MG63 (cell line): ENCODE measurements around the gene ZBTB4. TPM values are rescaled to one million over a fixed set of nuclear protein-coding genes. Genes with fewer than 3 reads are reported as not detected.
"Not testable (repeated sequence)": the region's sequence is repeated elsewhere in the genome, so short reads cannot be mapped to it uniquely, and the experiment has no call there.

Experiments used
- DNase-seq: peaks from one replicate; pipeline ENCODE4 v3.0.0-alpha.2; 2020
- H3K27me3 ChIP-seq: fragments of 250-450 bp; sonication (Bioruptor Pico); 2 replicates; pipeline ENCODE4 v1.5.1; 2020; ENCODE audit warnings: mild to moderate bottlenecking, moderate library complexity
- H3K36me3 ChIP-seq: fragments of 250-450 bp; sonication (Bioruptor Pico); 2 replicates; pipeline ENCODE4 v1.5.1; 2020; ENCODE audit warnings: mild to moderate bottlenecking, moderate library complexity
- H3K4me3 ChIP-seq: fragments of 250-450 bp; sonication (Bioruptor Pico); 2 replicates; pipeline ENCODE4 v1.5.1; 2020; ENCODE audit warnings: mild to moderate bottlenecking, moderate library complexity
- H3K9me3 ChIP-seq: fragments of 250-450 bp; sonication (Bioruptor Pico); 2 replicates; pipeline ENCODE4 v1.5.1; 2020; ENCODE audit warnings: mild to moderate bottlenecking, moderate library complexity
- total RNA-seq: library from RNA; depleted of rRNA; stranded (reverse); fragments of >200 nt; shearing (Covaris generic); gene quantifications from 2 replicates; pipeline ENCODE4 v1.2.3, GENCODE V29; 2014; ENCODE audit warnings: low replicate concordance

ZBTB4 gene
- total RNA-seq, 1 experiment from 2014 or later: 6.0 TPM

- no peak for DNase-seq
- H3K4me3 ChIP-seq: no peak overlapping the region
- H3K36me3 ChIP-seq: peaks cover 20% of the 10 kb centered on the region
- H3K9me3 ChIP-seq: no peaks in the 10 kb centered on the region
- no peaks in the 10 kb centered on the region for H3K27me3 ChIP-seq
These were observed 18.2 kb upstream of the ZBTB4 start for GRCh38 chr17:7497636-7498035.

DNA sequence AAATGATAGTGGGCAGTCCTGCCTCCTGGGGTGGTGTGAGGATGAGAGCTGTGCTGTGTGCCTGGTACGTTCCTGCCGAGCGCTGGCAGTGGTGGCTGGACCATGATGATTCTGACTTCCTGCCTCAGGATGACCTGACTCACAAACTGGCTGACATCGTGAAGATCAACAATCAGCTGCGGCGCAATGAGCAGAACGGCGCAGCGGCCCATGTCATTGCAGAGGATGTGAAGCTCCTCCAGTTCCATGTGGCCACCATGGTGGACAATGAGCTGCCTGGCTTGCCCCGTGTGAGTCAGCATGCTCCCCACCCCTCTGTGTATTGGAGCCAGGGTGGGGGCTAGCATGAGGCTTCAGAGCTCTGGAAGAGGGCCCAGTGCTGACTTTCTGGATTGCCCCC lies 17.8 kb upstream of the ZBTB4 start:
- DNase-seq: no peak
- Histone ChIP-seq H3K9me3 (no peaks in the 10 kb centered on the region), H3K4me3 (no peak overlapping the region), H3K27me3 (no peaks in the 10 kb centered on the region), H3K36me3 (peaks cover 16% of the 10 kb centered on the region)

DNA sequence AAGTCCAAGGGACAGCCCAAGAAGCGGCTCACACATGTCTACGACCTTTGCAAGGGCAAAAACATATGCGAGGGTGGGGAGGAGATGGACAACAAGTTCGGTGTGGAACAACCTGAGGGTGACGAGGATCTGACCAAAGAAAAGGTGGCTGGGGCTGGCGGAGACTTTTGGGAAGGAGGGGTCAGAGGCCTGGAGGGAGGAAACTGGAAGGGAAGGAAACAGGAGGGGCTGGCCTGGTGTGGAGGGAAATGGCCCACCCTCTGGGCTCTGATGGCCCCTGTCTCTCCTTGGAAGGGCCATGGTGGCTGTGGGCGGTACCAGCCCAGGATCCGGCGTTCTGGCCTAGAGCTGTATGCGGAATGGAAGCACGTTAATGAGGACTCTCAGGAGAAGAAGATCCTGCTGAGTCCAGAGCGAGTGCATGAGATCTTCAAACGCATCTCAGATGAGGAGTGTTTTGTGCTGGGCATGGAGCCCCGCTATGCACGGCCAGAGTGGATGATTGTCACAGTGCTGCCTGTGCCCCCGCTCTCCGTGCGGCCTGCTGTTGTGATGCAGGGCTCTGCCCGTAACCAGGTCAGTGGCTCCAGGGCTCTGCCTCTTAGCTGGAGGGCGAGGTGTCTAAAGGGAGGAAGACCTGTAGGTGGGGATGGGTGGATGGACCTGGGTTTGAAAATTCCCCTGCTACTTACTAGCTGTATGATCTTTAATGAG lies 17.2 kb upstream of the ZBTB4 start:
- Histone ChIP-seq H3K9me3 (no peaks in the 10 kb centered on the region), H3K4me3 (no peak overlapping the region), H3K27me3 (no peaks in the 10 kb centered on the region), H3K36me3 (peaks cover 15% of the 10 kb centered on the region)
- DNase-seq: no peak

DNA sequence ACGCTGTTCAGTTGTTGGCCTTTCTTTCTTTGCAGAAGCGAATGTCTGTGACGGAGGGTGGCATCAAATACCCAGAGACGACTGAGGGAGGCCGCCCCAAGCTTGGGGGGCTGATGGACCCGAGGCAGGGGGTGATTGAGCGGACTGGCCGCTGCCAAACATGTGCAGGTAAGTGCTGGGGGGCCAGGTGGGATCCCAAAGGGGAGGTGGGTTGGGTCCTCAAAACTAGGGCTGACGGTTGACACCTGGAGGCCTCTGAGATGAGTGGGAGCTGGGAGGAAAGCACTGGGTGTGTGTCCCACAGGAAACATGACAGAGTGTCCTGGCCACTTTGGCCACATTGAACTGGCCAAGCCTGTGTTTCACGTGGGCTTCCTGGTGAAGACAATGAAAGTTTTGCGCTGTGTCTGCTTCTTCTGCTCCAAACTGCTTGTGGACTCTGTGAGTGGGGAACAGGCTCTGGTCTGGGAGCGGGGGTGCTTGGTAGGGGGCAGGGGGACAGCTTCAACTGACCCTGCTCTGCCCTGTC lies 16.5 kb upstream of the ZBTB4 start:
- no peaks in the 10 kb centered on the region for H3K9me3 ChIP-seq
- H3K4me3 ChIP-seq: no peak overlapping the region
- H3K36me3 ChIP-seq: peaks cover 18% of the 10 kb centered on the region
- H3K27me3 ChIP-seq: no peaks in the 10 kb centered on the region
- no peak for DNase-seq

DNA sequence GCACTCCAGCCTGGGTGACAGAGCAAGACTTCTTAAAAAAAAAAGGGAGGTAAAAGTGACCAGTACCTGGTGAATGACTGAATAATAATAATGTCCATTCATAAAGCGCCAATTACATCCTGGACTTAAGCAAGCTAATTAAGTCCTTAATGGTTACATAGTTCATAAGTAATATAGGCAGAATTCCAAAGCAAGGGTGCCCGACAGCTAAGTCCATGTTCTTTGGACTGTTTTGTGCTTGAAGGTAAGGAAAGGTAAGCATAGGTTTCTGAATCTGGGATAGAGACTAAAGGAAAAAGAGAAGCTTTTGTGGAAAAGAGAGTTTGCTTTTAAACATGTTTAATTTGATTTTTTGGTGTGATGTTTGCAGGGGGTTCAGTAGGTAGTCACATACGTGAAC lies 14.5 kb upstream of the ZBTB4 start:
- H3K27me3 ChIP-seq: no peaks in the 10 kb centered on the region
- H3K4me3 ChIP-seq: no peak overlapping the region
- H3K9me3 ChIP-seq: no peaks in the 10 kb centered on the region
- no peak for DNase-seq
- H3K36me3 ChIP-seq: peaks cover 7% of the 10 kb centered on the region

GRCh38 chr17:7491583-7491982 lies 12.2 kb upstream of the ZBTB4 start:
- Histone ChIP-seq H3K27me3 (no peaks in the 10 kb centered on the region), H3K9me3 (no peaks in the 10 kb centered on the region), H3K4me3 (no peak overlapping the region), H3K36me3 (peaks cover 5% of the 10 kb centered on the region)
- no peak for DNase-seq

DNA sequence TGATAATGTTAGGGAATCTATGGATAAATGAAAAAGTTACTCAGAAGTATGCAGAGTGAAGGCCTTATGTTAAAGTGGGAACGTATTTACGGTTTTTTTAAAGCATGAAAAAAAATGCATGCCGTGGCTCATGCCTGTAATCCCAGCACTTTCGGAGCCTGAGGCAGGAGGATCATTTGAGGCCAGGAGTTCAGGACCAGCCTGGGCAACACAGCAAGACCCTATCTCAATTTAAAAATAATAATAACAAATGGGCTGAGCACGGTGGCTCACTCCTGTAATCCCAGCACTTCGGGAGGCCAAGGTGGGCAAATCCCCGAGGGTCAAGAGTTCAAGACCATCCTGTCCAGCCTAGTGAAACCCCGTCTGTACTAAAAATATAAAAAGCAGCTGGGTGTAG lies 10.7 kb upstream of the ZBTB4 start:
- DNase-seq: no peak
- Histone ChIP-seq H3K4me3 (no peak overlapping the region), H3K36me3 (peaks cover 5% of the 10 kb centered on the region), H3K27me3 (no peaks in the 10 kb centered on the region), H3K9me3 (no peaks in the 10 kb centered on the region)

DNA sequence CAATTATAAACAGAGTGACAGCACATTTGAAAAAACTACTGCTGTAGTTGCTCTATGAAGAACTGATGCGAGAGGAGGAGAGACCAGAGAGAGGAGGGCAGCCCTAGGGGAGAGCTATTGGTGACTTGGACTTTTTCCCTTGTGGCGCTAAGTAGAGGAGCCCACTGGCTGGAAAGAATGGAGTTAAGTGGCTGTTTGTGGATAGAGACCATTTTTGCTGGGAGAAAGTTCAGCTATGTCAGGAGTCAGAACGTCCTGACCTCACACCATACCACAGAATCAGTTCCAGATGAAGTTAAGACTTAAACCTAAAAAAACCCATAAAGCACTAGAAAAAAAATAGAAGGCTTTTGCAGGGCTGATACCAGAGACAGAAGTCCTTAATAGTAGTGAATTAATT lies 6.8 kb upstream of the ZBTB4 start:
- no peaks in the 10 kb centered on the region for H3K27me3 ChIP-seq
- H3K36me3 ChIP-seq: peaks cover 4% of the 10 kb centered on the region
- no peaks in the 10 kb centered on the region for H3K9me3 ChIP-seq
- peak overlapping the region; percentile 91 for H3K4me3 ChIP-seq
- DNase-seq: no peak

DNA sequence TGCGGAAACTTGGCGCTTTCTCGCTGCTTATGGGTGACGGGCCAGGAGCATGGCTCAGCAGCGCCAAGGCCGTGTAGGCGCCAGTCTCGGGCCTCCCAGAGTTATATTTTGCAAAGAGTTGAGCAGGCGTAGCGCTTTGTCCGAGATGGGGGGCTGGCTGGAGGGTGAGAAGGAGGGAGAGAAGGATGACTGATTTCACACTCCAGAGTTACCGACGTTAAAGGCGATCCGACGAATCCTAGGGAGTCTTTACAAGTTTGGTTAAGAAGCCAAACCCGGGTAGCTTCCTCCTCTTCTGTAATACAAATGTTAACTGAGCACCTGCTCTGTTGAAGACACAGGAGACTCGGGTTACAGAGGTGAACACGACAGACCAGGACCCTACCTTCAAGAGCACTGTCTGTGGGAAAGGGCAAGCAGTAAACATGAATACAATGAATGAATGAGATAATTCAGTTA lies 5.5 kb upstream of the ZBTB4 start:
- H3K27me3 ChIP-seq: no peaks in the 10 kb centered on the region
- H3K36me3 ChIP-seq: peaks cover 4% of the 10 kb centered on the region
- no peaks in the 10 kb centered on the region for H3K9me3 ChIP-seq
- peak overlapping the region; percentile 91 for H3K4me3 ChIP-seq
- no peak for DNase-seq

- Histone ChIP-seq H3K4me3 (peak within 1 kb of the TSS; percentile 91), H3K27me3 (no peaks in the 10 kb centered on the region), H3K36me3 (peaks cover 4% of the 10 kb centered on the region), H3K9me3 (no peaks in the 10 kb centered on the region)
- peak; percentile 94 for DNase-seq
These were observed 4.9 kb upstream of the ZBTB4 start, which contains the start of gene POLR2A for GRCh38 chr17:7484067-7484918. Gene POLR2A (plus strand): TSS chr17:7484366.

GRCh38 chr17:7483255-7484066 lies 4.0 kb upstream of the ZBTB4 start:
- Histone ChIP-seq H3K9me3 (no peaks in the 10 kb centered on the region), H3K36me3 (peaks cover 4% of the 10 kb centered on the region), H3K4me3 (peak overlapping the region; percentile 91), H3K27me3 (no peaks in the 10 kb centered on the region)
- peak; percentile 82 for DNase-seq

- not testable (repeated sequence) for H3K36me3 ChIP-seq, DNase-seq, H3K4me3 ChIP-seq, H3K9me3 ChIP-seq, H3K27me3 ChIP-seq
These were observed 3.3 kb upstream of the ZBTB4 start for GRCh38 chr17:7482742-7483088.

DNA sequence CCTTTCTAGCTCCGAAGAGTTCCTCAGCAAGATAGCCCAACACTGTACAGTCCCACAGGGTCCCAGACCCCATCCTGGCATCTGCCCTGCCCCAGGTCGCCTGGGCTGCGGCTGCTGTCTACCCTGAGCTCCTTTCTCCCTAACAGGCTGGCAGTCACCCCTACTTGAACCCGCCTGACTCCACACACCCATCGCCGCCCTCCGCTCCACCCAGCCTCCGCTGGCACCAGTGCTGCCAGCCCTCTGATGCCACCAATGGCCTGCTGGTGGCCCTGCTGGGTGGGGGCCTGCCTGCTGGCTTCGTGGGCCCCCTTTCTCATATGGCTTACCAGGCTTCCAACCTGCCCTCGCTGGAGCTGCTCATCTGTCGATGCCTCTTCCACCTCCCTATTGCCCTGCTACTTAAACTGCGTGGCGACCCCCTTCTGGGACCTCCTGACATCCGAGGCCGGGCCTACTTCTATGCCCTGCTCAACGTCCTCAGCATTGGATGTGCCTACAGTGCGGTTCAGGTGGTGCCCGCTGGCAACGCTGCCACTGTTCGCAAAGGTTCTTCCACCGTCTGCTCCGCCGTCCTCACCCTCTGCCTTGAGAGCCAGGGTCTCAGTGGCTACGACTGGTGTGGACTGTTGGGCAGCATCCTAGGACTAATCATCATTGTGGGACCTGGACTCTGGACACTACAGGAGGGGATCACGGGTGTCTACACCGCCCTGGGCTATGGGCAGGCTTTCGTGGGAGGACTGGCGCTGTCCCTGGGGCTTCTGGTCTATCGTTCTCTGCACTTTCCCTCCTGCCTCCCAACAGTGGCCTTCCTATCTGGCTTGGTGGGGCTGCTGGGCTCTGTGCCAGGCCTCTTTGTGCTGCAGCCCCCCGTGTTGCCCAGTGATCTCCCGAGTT lies 2.7 kb upstream of the ZBTB4 start:
- H3K9me3 ChIP-seq, DNase-seq, H3K27me3 ChIP-seq, H3K4me3 ChIP-seq, H3K36me3 ChIP-seq: not testable (repeated sequence)

GRCh38 chr17:7481275-7481674 lies 1.8 kb upstream of the ZBTB4 start, which contains the start of gene SLC35G6:
Gene SLC35G6 (plus strand): TSS chr17:7481446. CDS start chr17:7481517, 71 bp downstream.
- not testable (repeated sequence) for H3K27me3 ChIP-seq, DNase-seq, H3K36me3 ChIP-seq, H3K9me3 ChIP-seq
- peak within 1 kb of the TSS; percentile 63; the same call in 1 of the 2 replicates for H3K4me3 ChIP-seq

- no peaks in the 10 kb centered on the region for H3K27me3 ChIP-seq
- peak overlapping the region; percentile 63 for H3K4me3 ChIP-seq
- DNase-seq: no peak
- peaks cover 2% of the 10 kb centered on the region; the same call in 1 of the 2 replicates for H3K36me3 ChIP-seq
- no peaks in the 10 kb centered on the region for H3K9me3 ChIP-seq
These were observed 606 bp upstream of the ZBTB4 start for GRCh38 chr17:7480089-7480384.
